ENCODE results near the gene PTPRT. TPM values are rescaled to one million over a fixed set of nuclear protein-coding genes. Genes with fewer than 3 reads are reported as not detected.

PTPRT gene
- total and polyA plus RNA-seq, 2 donors (not counting 1 experiment from before 2014, with no cell fraction given): not detected

DNA sequence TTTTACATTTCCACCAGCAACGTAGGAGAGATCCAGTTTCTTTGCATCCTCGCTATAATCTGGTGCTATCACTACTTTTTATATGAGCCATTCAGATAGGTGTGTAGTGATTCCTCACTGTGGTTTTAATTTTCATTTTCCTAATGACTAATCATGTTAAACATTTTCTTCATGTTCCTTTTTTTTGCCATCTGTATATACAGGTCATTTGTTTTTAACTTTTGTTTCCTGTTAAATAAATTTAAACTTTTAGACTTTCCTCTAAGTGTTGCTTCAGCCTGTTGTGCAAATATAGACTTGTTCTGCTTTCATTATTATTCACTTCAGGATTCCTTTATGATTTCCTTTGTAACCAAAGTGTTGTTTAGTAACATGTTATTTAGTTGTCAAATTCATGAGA lies 697.4 kb downstream of the PTPRT start:
- H4K20me1 ChIP-seq (ENCODE audit: control insufficient read depth, extremely low read depth, insufficient read depth, low read length): no peaks in the 10 kb centered on the region
- no peaks in the 10 kb centered on the region for H3K36me3 ChIP-seq (ENCODE audit: control insufficient read depth, insufficient read depth, low read length)
- no peak for TF ChIP-seq EZH2 (IDR thresholded peaks at IDR 0.05; ENCODE audit: low read length, missing control alignments)
- H3K27me3 ChIP-seq (ENCODE audit: control insufficient read depth, insufficient read depth, low read length): no peaks in the 10 kb centered on the region
- no peaks in the 10 kb centered on the region for H3K9me3 ChIP-seq (ENCODE audit: control insufficient read depth, insufficient read depth, low read depth, low read length)
- DNase-seq (ENCODE audit: low read depth in 2 of 2): no peak
- H2AFZ ChIP-seq (ENCODE audit: low read length): no peak overlapping the region
- H3K4me2 ChIP-seq (ENCODE audit: extremely low read depth, insufficient read depth, low read length): no peak overlapping the region
- H3K4me3 ChIP-seq (replicated peaks in 1 of 4; ENCODE audit: control extremely low read depth in 1 of 4, insufficient read depth in 1 of 4, low read depth in 3 of 4, low read length in 4 of 4): no peak overlapping the region
- no peaks in the 10 kb centered on the region for H3K4me1 ChIP-seq (ENCODE audit: control insufficient read depth, extremely low read depth, insufficient read depth, low read length)
- no peak overlapping the region for H3K9ac ChIP-seq (ENCODE audit: insufficient read depth, low read length)
- H3K79me2 ChIP-seq (ENCODE audit: control insufficient read depth, insufficient read depth, low read length): no peaks in the 10 kb centered on the region
- H3K27ac ChIP-seq (ENCODE audit: insufficient read depth, low read length): no peak overlapping the region

DNA sequence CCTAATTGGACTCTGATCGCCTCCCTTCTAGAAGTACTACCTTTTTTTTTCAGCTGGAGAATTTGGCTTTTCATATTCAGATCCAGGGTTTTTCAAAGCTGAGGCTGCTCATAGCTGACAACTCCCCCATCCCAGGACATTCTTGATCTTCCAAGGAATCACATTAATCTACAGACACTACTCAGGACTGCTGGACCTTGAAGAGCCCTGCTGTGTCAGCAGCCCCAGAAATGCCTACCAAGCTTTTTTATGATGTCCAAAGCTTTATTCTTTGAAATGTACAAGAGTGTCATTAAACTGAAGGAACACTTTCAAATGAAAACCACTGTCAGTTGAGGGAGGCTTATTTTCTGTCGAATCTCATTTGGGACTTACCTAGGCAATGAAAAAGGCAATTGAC lies 704.1 kb downstream of the PTPRT start:
- Histone ChIP-seq H3K4me3 (replicated peaks in 1 of 4; ENCODE audit: control extremely low read depth in 1 of 4, insufficient read depth in 1 of 4, low read depth in 3 of 4, low read length in 4 of 4) (no peak overlapping the region), H3K9ac (ENCODE audit: insufficient read depth, low read length) (no peak overlapping the region), H4K20me1 (ENCODE audit: control insufficient read depth, extremely low read depth, insufficient read depth, low read length) (no peaks in the 10 kb centered on the region), H3K27ac (ENCODE audit: insufficient read depth, low read length) (no peak overlapping the region), H3K4me1 (ENCODE audit: control insufficient read depth, extremely low read depth, insufficient read depth, low read length) (no peaks in the 10 kb centered on the region), H3K36me3 (ENCODE audit: control insufficient read depth, insufficient read depth, low read length) (no peaks in the 10 kb centered on the region), H3K9me3 (ENCODE audit: control insufficient read depth, insufficient read depth, low read depth, low read length) (no peaks in the 10 kb centered on the region), H3K27me3 (ENCODE audit: control insufficient read depth, insufficient read depth, low read length) (no peaks in the 10 kb centered on the region), H3K79me2 (ENCODE audit: control insufficient read depth, insufficient read depth, low read length) (no peaks in the 10 kb centered on the region), H3K4me2 (ENCODE audit: extremely low read depth, insufficient read depth, low read length) (no peak overlapping the region), H2AFZ (ENCODE audit: low read length) (no peak overlapping the region)
- no peak for TF ChIP-seq EZH2 (IDR thresholded peaks at IDR 0.05; ENCODE audit: low read length, missing control alignments)
- TF ChIP-seq, protein P1, sequence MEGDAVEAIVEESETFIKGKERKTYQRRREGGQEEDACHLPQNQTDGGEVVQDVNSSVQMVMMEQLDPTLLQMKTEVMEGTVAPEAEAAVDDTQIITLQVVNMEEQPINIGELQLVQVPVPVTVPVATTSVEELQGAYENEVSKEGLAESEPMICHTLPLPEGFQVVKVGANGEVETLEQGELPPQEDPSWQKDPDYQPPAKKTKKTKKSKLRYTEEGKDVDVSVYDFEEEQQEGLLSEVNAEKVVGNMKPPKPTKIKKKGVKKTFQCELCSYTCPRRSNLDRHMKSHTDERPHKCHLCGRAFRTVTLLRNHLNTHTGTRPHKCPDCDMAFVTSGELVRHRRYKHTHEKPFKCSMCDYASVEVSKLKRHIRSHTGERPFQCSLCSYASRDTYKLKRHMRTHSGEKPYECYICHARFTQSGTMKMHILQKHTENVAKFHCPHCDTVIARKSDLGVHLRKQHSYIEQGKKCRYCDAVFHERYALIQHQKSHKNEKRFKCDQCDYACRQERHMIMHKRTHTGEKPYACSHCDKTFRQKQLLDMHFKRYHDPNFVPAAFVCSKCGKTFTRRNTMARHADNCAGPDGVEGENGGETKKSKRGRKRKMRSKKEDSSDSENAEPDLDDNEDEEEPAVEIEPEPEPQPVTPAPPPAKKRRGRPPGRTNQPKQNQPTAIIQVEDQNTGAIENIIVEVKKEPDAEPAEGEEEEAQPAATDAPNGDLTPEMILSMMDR (conservative IDR thresholded peaks at IDR 0.05 in 1 of 2, IDR thresholded peaks at IDR 0.05 in 1 of 2; ENCODE audit: low read depth in 1 of 2, low read length in 2 of 2): no peak
- DNase-seq (ENCODE audit: low read depth in 2 of 2): no peak

DNA sequence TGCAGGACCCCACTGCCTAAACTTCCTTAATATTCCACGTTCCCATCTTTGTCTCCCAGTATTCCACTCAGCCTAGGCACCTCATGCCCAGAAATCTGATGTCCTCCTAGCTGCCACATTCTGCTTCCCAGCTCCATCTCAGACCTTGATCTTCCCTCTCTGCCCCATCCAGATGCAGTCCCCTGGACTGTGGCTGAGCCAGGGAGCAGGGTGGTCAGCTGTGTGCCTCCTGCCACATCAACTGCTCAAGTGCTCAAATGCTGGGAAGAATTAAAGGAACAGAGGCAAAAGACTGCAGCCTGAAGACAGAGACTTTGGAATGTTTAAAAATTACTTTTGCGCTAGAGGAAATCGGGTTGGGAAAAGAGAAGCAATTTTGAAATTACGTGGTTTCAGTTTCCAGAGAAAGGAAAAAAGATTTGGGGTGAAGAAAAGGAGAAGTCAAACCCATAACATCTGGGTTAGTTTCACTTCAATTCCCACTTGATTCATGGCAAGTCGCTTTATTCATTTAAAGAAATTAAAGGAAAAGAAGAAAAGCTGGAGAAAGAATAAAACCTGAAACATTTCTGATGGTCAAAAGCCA lies 704.8 kb downstream of the PTPRT start:
- H3K27ac ChIP-seq (ENCODE audit: insufficient read depth, low read length): no peak overlapping the region
- TF ChIP-seq, protein P1 (conservative IDR thresholded peaks at IDR 0.05 in 1 of 2, IDR thresholded peaks at IDR 0.05 in 1 of 2; ENCODE audit: low read depth in 1 of 2, low read length in 2 of 2): no peak
- no peak for TF ChIP-seq EZH2 (IDR thresholded peaks at IDR 0.05; ENCODE audit: low read length, missing control alignments)
- H3K9me3 ChIP-seq (ENCODE audit: control insufficient read depth, insufficient read depth, low read depth, low read length): no peaks in the 10 kb centered on the region
- no peak overlapping the region for H2AFZ ChIP-seq (ENCODE audit: low read length)
- H3K9ac ChIP-seq (ENCODE audit: insufficient read depth, low read length): no peak overlapping the region
- no peak for DNase-seq (ENCODE audit: low read depth in 2 of 2)
- no peaks in the 10 kb centered on the region for H3K27me3 ChIP-seq (ENCODE audit: control insufficient read depth, insufficient read depth, low read length)
- no peaks in the 10 kb centered on the region for H4K20me1 ChIP-seq (ENCODE audit: control insufficient read depth, extremely low read depth, insufficient read depth, low read length)
- H3K79me2 ChIP-seq (ENCODE audit: control insufficient read depth, insufficient read depth, low read length): no peaks in the 10 kb centered on the region
- H3K4me2 ChIP-seq (ENCODE audit: extremely low read depth, insufficient read depth, low read length): no peak overlapping the region
- H3K4me3 ChIP-seq (replicated peaks in 1 of 4; ENCODE audit: control extremely low read depth in 1 of 4, insufficient read depth in 1 of 4, low read depth in 3 of 4, low read length in 4 of 4): no peak overlapping the region
- no peaks in the 10 kb centered on the region for H3K4me1 ChIP-seq (ENCODE audit: control insufficient read depth, extremely low read depth, insufficient read depth, low read length)
- H3K36me3 ChIP-seq (ENCODE audit: control insufficient read depth, insufficient read depth, low read length): no peaks in the 10 kb centered on the region
